Measurements from ENCODE around the gene FNBP1.

- TF ChIP-seq CTCF (IDR thresholded peaks at IDR 0.05) (no peak), SIN3A (IDR thresholded peaks at IDR 0.05; ENCODE audit: borderline replicate concordance, insufficient read depth, low read depth, low read length) (no peak), TCF7L2 (IDR thresholded peaks at IDR 0.05; ENCODE audit: low read depth, low read length) (no peak)
- TF ChIP-seq, protein P1, sequence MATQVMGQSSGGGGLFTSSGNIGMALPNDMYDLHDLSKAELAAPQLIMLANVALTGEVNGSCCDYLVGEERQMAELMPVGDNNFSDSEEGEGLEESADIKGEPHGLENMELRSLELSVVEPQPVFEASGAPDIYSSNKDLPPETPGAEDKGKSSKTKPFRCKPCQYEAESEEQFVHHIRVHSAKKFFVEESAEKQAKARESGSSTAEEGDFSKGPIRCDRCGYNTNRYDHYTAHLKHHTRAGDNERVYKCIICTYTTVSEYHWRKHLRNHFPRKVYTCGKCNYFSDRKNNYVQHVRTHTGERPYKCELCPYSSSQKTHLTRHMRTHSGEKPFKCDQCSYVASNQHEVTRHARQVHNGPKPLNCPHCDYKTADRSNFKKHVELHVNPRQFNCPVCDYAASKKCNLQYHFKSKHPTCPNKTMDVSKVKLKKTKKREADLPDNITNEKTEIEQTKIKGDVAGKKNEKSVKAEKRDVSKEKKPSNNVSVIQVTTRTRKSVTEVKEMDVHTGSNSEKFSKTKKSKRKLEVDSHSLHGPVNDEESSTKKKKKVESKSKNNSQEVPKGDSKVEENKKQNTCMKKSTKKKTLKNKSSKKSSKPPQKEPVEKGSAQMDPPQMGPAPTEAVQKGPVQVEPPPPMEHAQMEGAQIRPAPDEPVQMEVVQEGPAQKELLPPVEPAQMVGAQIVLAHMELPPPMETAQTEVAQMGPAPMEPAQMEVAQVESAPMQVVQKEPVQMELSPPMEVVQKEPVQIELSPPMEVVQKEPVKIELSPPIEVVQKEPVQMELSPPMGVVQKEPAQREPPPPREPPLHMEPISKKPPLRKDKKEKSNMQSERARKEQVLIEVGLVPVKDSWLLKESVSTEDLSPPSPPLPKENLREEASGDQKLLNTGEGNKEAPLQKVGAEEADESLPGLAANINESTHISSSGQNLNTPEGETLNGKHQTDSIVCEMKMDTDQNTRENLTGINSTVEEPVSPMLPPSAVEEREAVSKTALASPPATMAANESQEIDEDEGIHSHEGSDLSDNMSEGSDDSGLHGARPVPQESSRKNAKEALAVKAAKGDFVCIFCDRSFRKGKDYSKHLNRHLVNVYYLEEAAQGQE (IDR thresholded peaks at IDR 0.05; ENCODE audit: insufficient read depth in 1 of 2, low read depth in 2 of 2, low read length in 1 of 2), result no peak
These were observed 123.7 kb downstream of the FNBP1 start for GRCh38 chr9:129919277-129919676.
